Ammon's horn (tissue), 1 donor: ENCODE measurements around the gene CFDP1.

Experiments used
- DNase-seq: peaks from one replicate; pipeline ENCODE4 v3.0.0-alpha.2; 2016; ENCODE audit warnings: low spot score

The CFDP1 gene

DNA sequence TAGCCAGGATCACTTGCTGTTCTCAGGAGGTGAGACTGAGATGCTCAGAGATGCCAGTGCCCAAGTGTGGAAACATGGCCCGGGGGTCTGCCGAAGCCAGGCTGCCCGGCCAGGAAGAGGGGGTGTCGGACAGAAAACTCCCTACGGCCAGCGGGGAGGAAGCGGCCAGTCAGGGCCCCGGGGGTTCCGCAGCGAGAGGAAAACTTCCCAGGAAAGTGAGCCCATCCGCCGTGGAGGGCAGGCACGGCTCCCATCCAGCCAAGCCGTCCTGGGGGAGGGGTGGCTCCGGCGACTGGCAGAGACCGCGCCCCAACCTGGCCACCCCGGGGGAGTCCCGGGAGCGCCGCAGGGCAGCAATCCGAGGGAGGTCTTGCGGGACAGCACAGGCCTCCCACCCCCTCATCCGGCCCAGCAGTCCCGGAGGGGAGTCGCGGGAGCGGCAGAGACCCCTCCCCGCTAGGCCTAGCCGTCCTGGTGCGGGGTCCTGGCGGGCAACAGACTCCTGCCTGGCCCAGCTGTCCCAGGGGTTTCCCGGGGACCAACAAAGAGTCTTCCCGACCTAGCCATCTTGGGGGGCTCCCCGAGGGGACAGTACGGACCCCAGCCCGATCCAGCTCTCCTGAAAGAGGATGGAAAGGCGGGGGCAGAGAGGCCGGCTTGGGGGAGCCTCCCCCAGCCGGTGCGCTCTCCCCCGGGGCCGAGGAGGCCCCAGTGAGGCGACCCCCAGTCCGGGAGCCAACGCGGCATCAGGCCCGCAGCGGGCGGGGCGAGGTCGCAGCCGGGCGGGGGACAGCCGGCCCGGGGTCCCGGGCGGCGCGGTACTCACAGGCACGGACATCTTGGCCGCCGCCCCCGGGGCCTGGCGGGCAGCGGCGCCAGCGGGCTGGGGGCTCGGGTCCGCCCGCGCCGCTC lies 168.0 kb downstream of the CFDP1 start:
- no peak for DNase-seq

- no peak for DNase-seq
These were observed 168.8 kb downstream of the CFDP1 start for GRCh38 chr16:75264457-75264998.

DNA sequence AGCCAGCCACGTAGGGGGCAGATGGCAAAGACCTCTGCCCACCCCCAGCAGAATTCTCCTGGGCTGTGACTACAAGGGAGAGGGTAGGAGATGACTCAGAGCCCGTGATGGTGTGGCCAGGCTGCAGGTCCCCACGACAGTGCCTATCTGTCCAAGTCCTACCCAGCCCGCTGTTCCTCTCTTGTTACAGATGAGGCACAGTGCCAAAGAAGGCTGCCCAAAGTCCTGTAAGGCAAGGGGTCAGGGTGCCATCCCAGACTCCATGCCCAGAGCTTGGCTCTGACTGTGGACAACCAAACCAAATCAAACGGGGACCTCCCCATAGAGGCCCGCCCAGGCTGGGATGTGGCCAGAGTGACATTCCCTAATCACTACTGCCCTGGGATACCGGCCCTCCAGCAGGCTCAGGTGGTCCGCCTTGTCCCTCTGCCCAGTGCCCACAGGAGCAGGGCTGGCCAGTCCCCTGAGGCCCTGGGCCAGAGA lies 169.3 kb downstream of the CFDP1 start:
- DNase-seq, result no peak

DNA sequence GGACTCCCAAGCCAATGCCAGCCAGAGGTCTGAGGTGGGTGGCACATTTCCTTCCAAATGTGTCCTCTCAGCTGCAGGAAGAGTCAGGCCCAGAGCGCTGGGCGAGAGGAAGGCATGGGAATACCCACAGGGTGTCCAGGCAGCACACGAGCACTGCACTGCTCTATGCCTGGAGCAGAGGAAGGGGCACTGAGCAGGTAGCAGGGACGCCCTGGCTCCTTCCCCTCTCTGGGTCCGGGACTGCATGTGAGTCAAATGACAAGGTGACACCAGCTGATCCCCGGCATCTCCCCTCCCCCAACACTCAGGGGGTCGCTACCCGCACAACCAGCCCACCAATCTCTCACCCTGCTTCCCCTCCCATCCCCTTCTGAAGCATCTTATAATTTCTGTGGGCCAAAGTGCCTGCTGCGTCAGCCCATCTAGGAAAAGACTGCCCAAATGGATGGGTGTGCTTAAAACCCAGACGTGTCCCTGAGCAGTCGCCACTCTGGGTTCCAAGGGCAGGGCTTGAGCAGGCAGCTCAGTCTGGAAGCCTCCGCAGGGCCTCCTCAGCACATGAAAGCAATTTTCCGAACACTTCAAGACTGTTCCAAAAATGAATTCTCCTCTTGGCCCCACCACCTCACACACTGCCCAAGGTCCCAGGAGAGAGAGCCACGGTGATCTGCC lies 169.9 kb downstream of the CFDP1 start:
- no peak for DNase-seq

DNA sequence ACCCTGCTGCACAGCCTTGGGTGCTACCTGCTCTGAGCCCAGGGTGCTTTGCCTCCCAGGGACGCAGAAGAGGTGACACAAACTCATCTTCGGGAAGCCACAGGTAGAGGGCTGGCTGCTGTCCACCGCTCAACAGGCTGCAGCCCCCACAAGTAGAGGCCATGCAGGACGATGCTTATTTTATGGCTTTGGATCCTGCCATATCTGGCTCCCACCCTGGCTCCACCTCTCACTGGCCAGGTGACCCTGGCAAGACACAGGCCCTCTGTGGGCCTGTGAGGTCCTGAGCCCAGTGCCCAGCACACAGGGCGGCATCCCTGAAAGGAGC lies 170.5 kb downstream of the CFDP1 start:
- DNase-seq, result no peak

DNA sequence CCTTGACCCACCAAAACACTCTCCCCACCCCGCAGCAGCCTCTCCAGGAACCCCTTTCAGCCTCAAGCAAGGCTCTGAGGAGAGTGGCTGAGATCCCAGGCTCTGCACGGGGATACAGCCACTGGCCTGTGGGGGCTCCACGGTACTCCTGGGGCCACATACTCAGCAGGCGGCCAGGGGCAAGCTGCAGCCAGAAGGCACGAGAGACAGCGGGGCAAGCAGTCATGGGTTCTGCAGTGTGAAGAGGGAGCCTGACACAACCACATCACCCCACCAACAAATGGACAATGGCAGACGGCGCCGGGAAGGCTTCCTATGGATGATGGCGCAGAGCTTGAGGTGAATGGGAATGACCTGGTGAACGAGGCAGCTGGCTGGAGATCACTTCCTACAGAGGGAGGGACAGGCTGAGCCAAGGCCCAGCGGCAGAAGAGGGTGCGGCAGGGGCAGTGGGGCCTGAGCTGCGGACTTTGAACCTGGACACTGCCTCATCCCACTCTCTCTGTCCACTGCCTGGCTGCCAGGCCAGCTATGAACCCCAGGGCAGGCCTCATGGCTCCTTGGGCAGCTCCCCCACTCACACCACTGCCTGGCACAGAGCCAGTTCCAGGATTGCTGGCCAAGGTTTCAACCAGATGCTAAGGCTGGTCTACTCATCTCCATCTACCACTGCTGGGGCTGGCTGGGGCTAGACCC lies 171.1 kb downstream of the CFDP1 start:
- no peak for DNase-seq

GRCh38 chr16:75261590-75262078 lies 171.7 kb downstream of the CFDP1 start:
- DNase-seq, result no peak

GRCh38 chr16:75260851-75261589 lies 172.3 kb downstream of the CFDP1 start:
- DNase-seq, result no peak

DNA sequence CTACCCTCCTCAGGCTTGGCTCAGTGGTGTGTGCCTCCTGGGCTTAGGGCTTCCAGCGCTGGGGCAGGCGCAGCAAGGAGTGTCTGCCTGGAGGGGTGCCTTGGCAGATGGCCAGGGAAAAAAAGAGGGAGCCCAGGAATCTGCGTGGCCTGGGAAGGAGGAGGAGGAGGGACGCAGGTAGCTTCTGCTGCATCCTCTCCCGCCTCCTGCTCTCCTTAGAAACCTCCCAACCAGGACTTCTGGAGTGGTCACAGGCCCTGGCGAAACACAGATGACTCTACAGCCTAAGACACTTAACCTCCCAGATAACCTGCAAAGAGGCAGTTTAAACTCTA lies 174.5 kb downstream of the CFDP1 start:
- DNase-seq, result no peak

GRCh38 chr16:75257886-75258806 lies 175.2 kb downstream of the CFDP1 start:
- DNase-seq, result no peak

- DNase-seq, result no peak
These were observed 176.5 kb downstream of the CFDP1 start for GRCh38 chr16:75256696-75257343.

DNA sequence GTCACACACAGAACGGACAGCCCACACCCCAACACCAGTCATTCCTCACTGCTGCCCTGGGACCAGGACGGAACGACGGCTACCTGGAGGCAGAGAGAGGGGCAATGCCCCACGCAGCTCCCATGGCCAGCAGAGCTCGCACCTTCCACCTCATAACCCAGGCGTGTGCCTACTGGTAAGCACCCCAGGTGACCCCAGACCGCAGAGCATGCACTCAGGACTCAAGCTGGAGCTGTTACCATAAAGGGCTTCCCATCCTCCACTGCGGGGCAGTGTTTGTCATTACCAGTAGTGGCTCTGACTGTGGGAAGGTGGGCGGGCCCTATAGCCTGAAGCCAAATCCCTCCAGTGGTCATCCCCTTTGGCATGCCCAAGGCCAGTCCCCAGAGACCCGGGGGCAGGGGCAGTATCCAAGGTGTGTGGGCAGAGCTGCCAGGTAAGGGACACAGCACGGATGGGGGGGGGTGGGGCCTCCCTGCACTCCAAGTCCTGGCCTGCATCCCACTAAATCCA lies 177.2 kb downstream of the CFDP1 start:
- no peak for DNase-seq

GRCh38 chr16:75254359-75254837 lies 178.9 kb downstream of the CFDP1 start:
- no peak for DNase-seq

DNA sequence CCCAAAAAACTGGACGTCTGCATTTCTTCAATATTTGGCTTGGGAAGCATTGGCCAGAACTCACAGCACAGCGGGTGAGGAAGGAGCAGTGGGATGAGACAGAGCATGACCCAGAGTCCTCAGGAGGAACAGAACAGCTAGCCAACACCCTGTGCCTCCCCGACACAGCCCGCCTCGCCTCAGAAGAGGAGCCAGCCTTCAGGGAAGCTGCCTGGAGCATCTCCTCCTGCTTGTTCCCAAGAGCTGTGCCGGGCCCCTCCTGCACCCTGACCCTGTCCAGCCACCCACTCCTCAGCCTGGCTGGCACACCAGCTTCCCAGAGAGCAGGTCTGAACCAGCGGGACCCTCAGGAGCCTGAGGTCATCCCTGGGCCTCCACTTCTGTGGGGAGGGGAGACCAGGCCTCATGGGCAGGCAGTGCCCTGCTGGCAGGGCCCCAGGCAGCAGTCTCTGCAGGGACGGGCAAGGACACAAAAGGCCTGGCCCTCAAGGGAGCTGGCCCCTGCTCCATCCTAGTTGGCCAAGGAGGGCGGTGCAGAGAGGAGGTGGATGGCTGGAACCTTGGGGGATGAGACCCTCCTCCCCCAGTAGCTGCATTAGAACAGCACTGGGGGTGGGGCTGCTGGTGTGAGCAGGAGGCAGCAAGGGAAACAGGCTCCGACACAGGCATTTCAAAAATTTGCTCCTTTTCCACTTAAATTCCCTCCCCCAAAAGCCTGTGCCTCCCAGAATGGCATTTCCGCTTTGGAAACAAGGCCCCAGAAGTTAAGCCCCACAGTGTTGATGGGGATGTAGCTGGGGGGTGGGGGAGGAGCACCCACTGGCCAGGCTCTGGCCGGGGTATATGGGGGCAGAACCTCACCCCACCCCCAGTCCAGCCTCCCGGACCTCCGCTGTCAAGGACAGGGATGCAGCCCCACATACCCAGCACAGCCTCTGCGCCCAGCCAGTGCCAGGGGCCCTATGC lies 180.1 kb downstream of the CFDP1 start:
- no peak for DNase-seq

GRCh38 chr16:75252049-75252864 lies 181.0 kb downstream of the CFDP1 start:
- DNase-seq, result no peak

GRCh38 chr16:75251280-75252048 lies 181.8 kb downstream of the CFDP1 start, which contains the start of gene BCAR1:
TSS of gene BCAR1 (minus strand) at chr16:75251624. CDS start at chr16:75251482, 142 bp downstream.
- peak; percentile 91 for DNase-seq

DNA sequence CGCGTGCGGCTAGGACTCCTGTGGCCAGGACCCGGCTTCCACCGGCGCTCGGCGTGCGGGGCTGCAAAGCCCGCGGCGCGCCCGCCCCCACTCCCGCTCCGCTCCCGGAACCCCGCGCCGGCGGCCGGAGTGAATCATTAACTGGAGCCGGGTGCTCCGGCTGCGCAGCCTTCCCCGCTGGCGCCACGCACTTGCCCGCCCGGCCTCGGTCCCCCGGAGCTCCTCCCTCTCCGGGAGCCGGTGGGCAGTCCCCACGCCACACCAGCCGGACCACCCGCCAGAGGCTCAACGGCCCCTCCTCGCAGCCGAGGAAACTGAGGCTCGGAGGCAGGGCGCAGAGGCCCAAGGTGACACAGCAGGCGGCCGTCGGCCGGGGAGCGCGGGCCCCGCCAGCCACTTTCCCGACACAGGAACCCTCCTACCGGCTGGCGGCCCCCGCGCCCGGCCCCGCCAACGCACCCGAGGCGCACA lies 182.5 kb downstream of the CFDP1 start:
- no peak for DNase-seq
